Measurements from ENCODE around the gene FZD7.

The FZD7 gene

DNA sequence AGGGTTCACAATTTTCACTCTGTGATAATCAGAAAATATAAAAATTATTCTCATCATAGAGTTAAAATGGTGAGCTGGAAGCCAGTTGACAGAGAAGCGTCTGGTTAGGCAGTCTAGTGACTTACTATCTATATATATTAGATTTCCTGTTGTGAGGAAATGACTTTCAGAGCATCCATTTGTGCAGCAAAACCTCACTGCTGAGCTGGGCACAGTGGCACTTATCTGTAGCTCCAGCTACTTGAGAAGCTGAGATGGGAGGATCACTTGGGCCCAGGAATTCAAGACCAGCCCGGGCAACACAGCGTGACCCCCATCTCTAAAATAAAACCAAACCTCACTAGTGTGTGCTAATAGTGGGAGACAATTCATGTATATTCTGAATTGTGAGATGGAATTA, 32.2 kb downstream of the FZD7 start:
- H3K4me3 ChIP-seq (ENCODE audit: low read length) = no peak overlapping the region
- DNase-seq (ENCODE audit: low read depth) = no peak
- TF ChIP-seq, protein P1, sequence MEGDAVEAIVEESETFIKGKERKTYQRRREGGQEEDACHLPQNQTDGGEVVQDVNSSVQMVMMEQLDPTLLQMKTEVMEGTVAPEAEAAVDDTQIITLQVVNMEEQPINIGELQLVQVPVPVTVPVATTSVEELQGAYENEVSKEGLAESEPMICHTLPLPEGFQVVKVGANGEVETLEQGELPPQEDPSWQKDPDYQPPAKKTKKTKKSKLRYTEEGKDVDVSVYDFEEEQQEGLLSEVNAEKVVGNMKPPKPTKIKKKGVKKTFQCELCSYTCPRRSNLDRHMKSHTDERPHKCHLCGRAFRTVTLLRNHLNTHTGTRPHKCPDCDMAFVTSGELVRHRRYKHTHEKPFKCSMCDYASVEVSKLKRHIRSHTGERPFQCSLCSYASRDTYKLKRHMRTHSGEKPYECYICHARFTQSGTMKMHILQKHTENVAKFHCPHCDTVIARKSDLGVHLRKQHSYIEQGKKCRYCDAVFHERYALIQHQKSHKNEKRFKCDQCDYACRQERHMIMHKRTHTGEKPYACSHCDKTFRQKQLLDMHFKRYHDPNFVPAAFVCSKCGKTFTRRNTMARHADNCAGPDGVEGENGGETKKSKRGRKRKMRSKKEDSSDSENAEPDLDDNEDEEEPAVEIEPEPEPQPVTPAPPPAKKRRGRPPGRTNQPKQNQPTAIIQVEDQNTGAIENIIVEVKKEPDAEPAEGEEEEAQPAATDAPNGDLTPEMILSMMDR (conservative IDR thresholded peaks at IDR 0.05; ENCODE audit: low read length) = no peak

DNA sequence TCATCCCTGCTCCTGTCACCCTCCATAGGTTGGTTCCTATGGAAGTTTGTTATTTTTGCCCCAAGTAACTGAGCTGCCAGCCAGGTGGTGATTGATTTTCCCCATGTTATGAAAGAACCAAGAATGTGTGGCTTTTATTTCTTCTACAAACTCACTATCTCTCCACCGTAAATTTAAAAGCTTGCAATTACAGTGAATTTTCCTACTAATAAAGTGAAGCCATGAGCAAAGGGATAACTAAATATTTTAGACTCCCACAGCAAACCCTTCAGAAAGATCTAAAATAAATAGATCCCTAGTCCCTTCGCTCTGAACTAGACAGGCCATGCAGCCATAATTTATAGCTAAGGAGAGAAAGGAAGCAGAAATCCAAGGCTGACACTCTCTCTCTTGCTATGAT, 33.2 kb downstream of the FZD7 start:
- no peak overlapping the region for H3K4me3 ChIP-seq (ENCODE audit: low read length)
- TF ChIP-seq, protein P1 (conservative IDR thresholded peaks at IDR 0.05; ENCODE audit: low read length) = no peak
- DNase-seq (ENCODE audit: low read depth) = no peak

DNA sequence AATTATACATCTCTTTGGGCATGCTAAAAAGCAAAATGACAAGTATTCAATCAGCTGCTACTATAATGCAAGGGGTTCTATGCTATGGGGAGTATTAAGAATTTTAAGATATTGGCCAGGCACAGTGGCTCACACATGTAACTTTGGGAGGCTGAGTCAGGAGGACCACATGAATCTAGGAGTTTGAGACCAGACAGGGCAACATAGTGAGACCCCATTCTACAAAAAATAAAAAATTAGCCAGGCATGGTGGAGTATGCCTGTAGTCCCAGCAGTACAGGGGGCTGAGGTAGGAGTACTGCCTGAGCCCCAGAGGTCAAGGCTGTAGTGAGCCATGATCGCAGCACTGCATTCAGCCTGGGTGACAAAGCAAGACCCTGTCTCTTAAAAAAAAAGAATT, 33.9 kb downstream of the FZD7 start:
- DNase-seq (ENCODE audit: low read depth) = no peak
- TF ChIP-seq, protein P1 (conservative IDR thresholded peaks at IDR 0.05; ENCODE audit: low read length) = no peak

DNA sequence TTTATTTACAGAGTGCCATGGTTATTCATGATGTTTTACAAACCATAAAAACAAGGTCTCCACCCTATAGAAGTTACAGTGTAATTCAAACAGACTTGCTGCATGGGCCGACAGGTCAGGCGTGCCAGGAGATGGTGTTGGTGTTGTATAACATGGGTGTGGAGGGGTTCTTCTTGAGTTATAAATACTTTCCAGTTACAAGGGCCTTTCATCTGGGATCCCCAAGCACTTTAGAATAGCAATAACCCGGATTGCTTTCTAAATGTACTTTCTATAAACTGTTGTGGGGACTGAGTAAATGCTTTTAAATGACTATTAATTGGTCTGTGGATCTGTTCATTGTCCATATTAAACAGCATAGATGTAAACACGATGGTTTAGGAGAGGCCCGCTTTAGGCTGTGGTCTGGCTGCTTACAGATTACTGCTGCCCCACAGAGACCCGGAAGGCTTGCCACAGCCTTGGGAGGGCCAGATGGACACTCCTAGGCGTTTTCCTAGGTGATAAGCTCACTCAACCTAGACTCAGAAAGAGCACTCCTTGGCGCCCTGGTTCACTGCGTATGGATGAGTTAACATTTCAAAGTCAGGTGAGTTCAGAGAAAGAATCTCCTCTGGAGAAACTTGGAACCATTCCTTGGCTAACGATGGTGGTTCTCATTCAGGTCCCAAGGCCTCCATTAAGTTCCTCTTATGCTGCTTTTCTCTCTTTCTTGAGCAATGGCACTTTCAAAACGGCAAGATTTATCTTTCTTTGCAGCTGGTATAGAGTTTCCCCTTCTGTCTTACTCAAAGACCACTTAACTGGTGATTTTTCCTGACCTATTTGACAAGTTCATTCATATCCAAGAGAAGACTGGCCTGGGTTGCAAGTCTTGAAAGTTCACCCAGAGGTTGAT, 35.8 kb downstream of the FZD7 start:
- TF ChIP-seq, protein P1 (conservative IDR thresholded peaks at IDR 0.05; ENCODE audit: low read length) = no peak
- H3K4me3 ChIP-seq (ENCODE audit: low read length) = no peak overlapping the region
- DNase-seq (ENCODE audit: low read depth) = peak; percentile 8

More for the DNA sequence above, 33.9 kb downstream of the FZD7 start:
- no peak overlapping the region for H3K4me3 ChIP-seq (ENCODE audit: low read length)

DNA sequence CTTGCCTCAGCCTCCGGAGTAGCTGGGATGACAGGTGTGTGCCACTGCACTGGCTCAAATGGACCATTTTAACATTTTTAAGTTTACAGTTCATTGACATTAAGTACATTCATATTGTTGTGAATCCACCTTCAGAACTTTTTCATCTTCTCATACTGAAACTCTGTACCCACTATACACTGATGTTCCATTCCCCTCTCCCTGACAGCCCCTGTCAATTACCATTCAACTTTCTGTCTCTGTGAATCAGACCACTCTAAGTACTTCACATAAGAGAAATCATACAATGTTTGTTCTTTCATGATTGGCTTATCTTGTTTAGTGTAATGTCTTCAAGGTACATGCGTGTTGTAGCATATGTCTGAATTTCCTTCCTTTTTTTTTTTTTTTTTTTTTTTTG, 37.5 kb downstream of the FZD7 start:
- no peak overlapping the region for H3K4me3 ChIP-seq (ENCODE audit: low read length)
- DNase-seq (ENCODE audit: low read depth) = no peak
- TF ChIP-seq, protein P1 (conservative IDR thresholded peaks at IDR 0.05; ENCODE audit: low read length) = no peak

DNA sequence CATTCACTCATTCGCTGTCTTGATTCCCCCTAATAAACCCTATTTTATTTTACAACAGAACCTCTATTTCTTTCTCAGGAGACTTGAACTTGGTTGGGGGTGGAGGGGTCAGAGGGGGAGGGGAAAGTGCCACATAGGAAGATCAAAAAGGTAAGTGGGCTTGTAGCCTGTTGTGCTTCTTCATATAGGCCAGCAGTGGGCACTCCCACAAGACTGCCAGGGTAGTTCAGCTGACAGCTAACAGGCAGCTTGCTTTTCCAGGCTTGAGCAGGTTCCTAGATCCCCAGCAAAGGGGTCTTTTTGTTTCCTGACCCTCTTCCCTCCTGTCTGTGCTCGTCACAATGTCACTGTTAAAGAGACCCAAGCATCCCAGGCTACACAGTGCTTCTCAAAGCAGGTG, 38.6 kb downstream of the FZD7 start:
- DNase-seq (ENCODE audit: low read depth) = no peak
- no peak overlapping the region for H3K4me3 ChIP-seq (ENCODE audit: low read length)
- TF ChIP-seq, protein P1 (conservative IDR thresholded peaks at IDR 0.05; ENCODE audit: low read length) = no peak; the same call in 1 of the 2 replicates
